Motor neuron (in vitro differentiated cells): ENCODE results near the gene SOWAHC. TPM values are rescaled to one million over a fixed set of nuclear protein-coding genes. Genes with fewer than 3 reads are reported as not detected.
"Not testable (repeated sequence)": the region's sequence is repeated elsewhere in the genome, so short reads cannot be mapped to it uniquely, and the experiment has no call there.

ENCODE experiments used
- ATAC-seq, 8 experiments: fragments of 200-7000 bp; cut with Tn5 transposase; replicated peaks in 6 of 8; 2 replicates each; pipeline ENCODE4 v1.8.0; 2021; ENCODE audit warnings: mild to moderate bottlenecking in 8 of 8, moderate library complexity in 8 of 8
- H3K27ac ChIP-seq, 2 donors: fragments of 250-450 bp; sonication (Bioruptor Pico); 2 replicates each; pipeline ENCODE4 v1.9.0; 2021; ENCODE audit warnings: antibody characterized with exemption in 2 of 2, mild to moderate bottlenecking in 2 of 2, moderate library complexity in 1 of 2
- H3K4me1 ChIP-seq, 2 donors: fragments of 250-450 bp; sonication (Bioruptor Pico); replicated peaks in 1 of 2; 2 replicates each; pipeline ENCODE4 v1.6.1; 2021; ENCODE audit warnings: antibody characterized with exemption in 2 of 2, mild to moderate bottlenecking in 2 of 2, moderate library complexity in 1 of 2
- H3K4me3 ChIP-seq, 5 donors: fragments of 250-450 bp; sonication (Bioruptor Pico); 2 replicates each; pipeline ENCODE4 v1.9.0; 2021; ENCODE audit warnings: antibody characterized with exemption in 5 of 5, mild to moderate bottlenecking in 5 of 5, moderate library complexity in 4 of 5
- WGBS, 10 experiments: fragments of 450-650 bp; shearing (Covaris generic); methylation state at CpG; one replicate each; pipeline ENCODE4 v1.0.0; 2022; 5-methylcytosine and 5-hydroxymethylcytosine counted together
- in situ Hi-C, 9 experiments: fragments of 400-800 bp; cut with MboI; loops; one replicate each; pipeline ENCODE4 v1.15.0; 2021; ENCODE audit warnings: low sequenced_read_pairs in 9 of 9, low pct_unique_long_range_greater_than_20kb in 2 of 9; ENCODE audit not compliant: unreplicated experiment in 9 of 9
- total RNA-seq, 8 experiments: library from RNA; unstranded; fragments of 300-600 nt; gene quantifications; 2 replicates each; pipeline versions ENCODE4 v1.2.3 to v1.2.4, GENCODE V29; 2022

Gene SOWAHC
- 10 to 100 TPM in 1 of 8 experiments, 1 to 10 TPM in 7; 3.3 to 19.0 (median 7.2) TPM for total RNA-seq

GRCh38 chr2:109613922-109614714, at the start of gene SOWAHC, which contains the start of gene SEPTIN10:
TSS of gene SOWAHC (plus strand) at chr2:109614364. CDS start at chr2:109614490, 126 bp downstream.
TSS of gene SEPTIN10 (minus strand) at chr2:109613966. CDS start at chr2:109613827, 139 bp downstream.
- Histone ChIP-seq H3K4me3 (peak within 1 kb of the TSS; percentile 49 to 85 (median 73)), H3K4me1 (peaks cover 17 to 29% of the 10 kb centered on the region in 2 donors), H3K27ac (peak within 1 kb of the TSS; percentile 83 to 89)
- ATAC-seq, result peak; percentile 83 to 92 (median 88)
- in situ Hi-C loops, result no loop called here
- 0% methylated on average over 2 to 6 of the region's 104 CpGs; no CpG with 5 or more reads in 7 of the 10 experiments for WGBS, 10 experiments

GRCh38 chr2:109575373-109575772, 38.8 kb upstream of the SOWAHC start:
- in situ Hi-C loops, result no loop called here
- peak in 3 of 8 experiments; percentile 97 to 99 (median 98) for ATAC-seq
- WGBS, 10 experiments, result 0 to 86% (median 52%) methylated on average over 1 of the region's 1 CpG; no CpG with 5 or more reads in 4 of the 10 experiments

GRCh38 chr2:109577630-109578029, 36.5 kb upstream of the SOWAHC start:
- H3K4me1 ChIP-seq, H3K4me3 ChIP-seq, in situ Hi-C loops, H3K27ac ChIP-seq, ATAC-seq: not testable (repeated sequence)
- WGBS, 10 experiments, result 88 to 100% (median 96%) methylated on average over 1 to 7 of the region's 7 CpGs; no CpG with 5 or more reads in 1 of the 10 experiments

More at GRCh38 chr2:109575373-109575772, 38.8 kb upstream of the SOWAHC start:
- no peak overlapping the region for H3K4me3 ChIP-seq
- H3K27ac ChIP-seq, result no peak overlapping the region
- no peaks in the 10 kb centered on the region for H3K4me1 ChIP-seq

GRCh38 chr2:109582928-109583895, 31.0 kb upstream of the SOWAHC start:
- Histone ChIP-seq H3K27ac (no peak overlapping the region), H3K4me1 (no peaks in the 10 kb centered on the region), H3K4me3 (no peak overlapping the region)
- peak in 2 of 8 experiments; percentile 81 to 83 for ATAC-seq
- in situ Hi-C loops, result no loop called here
- WGBS, 10 experiments, result 63 to 98% (median 85%) methylated on average over 3 to 6 of the region's 6 CpGs

GRCh38 chr2:109586687-109587086, 27.5 kb upstream of the SOWAHC start:
- H3K4me3 ChIP-seq, result no peak overlapping the region
- no peaks in the 10 kb centered on the region for H3K4me1 ChIP-seq
- no peak for ATAC-seq
- in situ Hi-C loops, result no loop called here
- no peak overlapping the region for H3K27ac ChIP-seq

GRCh38 chr2:109591206-109591605, 23.0 kb upstream of the SOWAHC start:
- ATAC-seq, result peak in 1 of 8 experiments; percentile 25
- H3K4me3 ChIP-seq, result no peak overlapping the region
- in situ Hi-C loops, result no loop called here
- H3K4me1 ChIP-seq, result peaks cover 6 to 8% of the 10 kb centered on the region in 2 donors
- no peak overlapping the region for H3K27ac ChIP-seq

GRCh38 chr2:109592905-109593304, 21.3 kb upstream of the SOWAHC start:
- in situ Hi-C loops, result no loop called here
- 44 to 100% (median 87%) methylated on average over 1 to 3 of the region's 3 CpGs for WGBS, 10 experiments
- no peak for ATAC-seq
- Histone ChIP-seq H3K27ac (no peak overlapping the region), H3K4me3 (no peak overlapping the region), H3K4me1 (peaks cover 6 to 8% of the 10 kb centered on the region in 2 donors)

- in situ Hi-C loops, result no loop called here
- WGBS, 10 experiments, result 66 to 100% (median 89%) methylated on average over 4 to 16 of the region's 16 CpGs
- H3K27ac ChIP-seq, result peak overlapping the region; percentile 23 to 55
- H3K4me3 ChIP-seq, result no peak overlapping the region
- ATAC-seq, result peak in 5 of 8 experiments; percentile 80 to 99 (median 92)
- H3K4me1 ChIP-seq, result peaks cover 6 to 8% of the 10 kb centered on the region in 2 donors
Measured at GRCh38 chr2:109594246-109594885, 19.8 kb upstream of the SOWAHC start.

- WGBS, 10 experiments, result 80 to 100% (median 92%) methylated on average over 1 to 4 of the region's 4 CpGs
- ATAC-seq, result no peak
Measured at GRCh38 chr2:109595644-109596043, 18.5 kb upstream of the SOWAHC start.

GRCh38 chr2:109597283-109597682, 16.9 kb upstream of the SOWAHC start:
- WGBS, 10 experiments, result 93 to 100% (median 100%) methylated on average over 1 to 3 of the region's 3 CpGs; no CpG with 5 or more reads in 4 of the 10 experiments
- no peak for ATAC-seq
- Histone ChIP-seq H3K27ac (no peak overlapping the region), H3K4me1 (peaks cover 8 to 9% of the 10 kb centered on the region in 2 donors), H3K4me3 (no peak overlapping the region)
- in situ Hi-C loops, result no loop called here

More at GRCh38 chr2:109595644-109596043, 18.5 kb upstream of the SOWAHC start:
- H3K4me1 ChIP-seq, result peaks cover 6 to 8% of the 10 kb centered on the region in 2 donors
- in situ Hi-C loops, result no loop called here
- H3K27ac ChIP-seq, result no peak overlapping the region
- H3K4me3 ChIP-seq, result no peak overlapping the region

GRCh38 chr2:109601783-109602182, 12.4 kb upstream of the SOWAHC start:
- in situ Hi-C loops, result no loop called here
- Histone ChIP-seq H3K4me3 (no peak overlapping the region), H3K27ac (no peak overlapping the region), H3K4me1 (peaks cover 0 to 3% of the 10 kb centered on the region in 2 donors)
- peak in 2 of 8 experiments; percentile 29 to 53 for ATAC-seq
- WGBS, 10 experiments, result 57 to 93% (median 85%) methylated on average over 1 to 6 of the region's 6 CpGs

GRCh38 chr2:109602617-109603188, 11.5 kb upstream of the SOWAHC start:
- peaks cover 0 to 3% of the 10 kb centered on the region in 2 donors for H3K4me1 ChIP-seq
- 70 to 100% (median 95%) methylated on average over 1 to 3 of the region's 3 CpGs; no CpG with 5 or more reads in 3 of the 10 experiments for WGBS, 10 experiments
- no peak overlapping the region for H3K4me3 ChIP-seq
- in situ Hi-C loops, result no loop called here
- no peak for ATAC-seq
- H3K27ac ChIP-seq, result no peak overlapping the region
